Measurements from ENCODE around the gene TMC4. TPM values are rescaled to one million over a fixed set of nuclear protein-coding genes. Genes with fewer than 3 reads are reported as not detected.

TMC4 gene
- total and polyA plus RNA-seq, 12 donors: 0.48 to 18.2 (median 1.3) TPM

- no peak for DNase-seq
- TF ChIP-seq POLR2A (IDR thresholded peaks at IDR 0.05) (no peak), CTCF (IDR thresholded peaks at IDR 0.05) (no peak)
- Histone ChIP-seq H3K9me3 (replicated peaks in 1 of 3) (no peaks in the 10 kb centered on the region), H3K4me1 (replicated peaks in 1 of 2) (no peaks in the 10 kb centered on the region), H3K36me3 (replicated peaks in 1 of 2) (peaks cover 0 to 60% of the 10 kb centered on the region in 2 donors), H3K27ac (no peak overlapping the region), H3K27me3 (no peaks in the 10 kb centered on the region), H3K4me3 (no peak overlapping the region)
- 95 to 98% (median 96%) methylated on average over 19 to 20 of the region's 20 CpGs; no CpG with 5 or more reads in 1 of the 4 donors for WGBS, 4 donors
- intact Hi-C loops (cut with DNase I): no loop called here
Measured at GRCh38 chr19:54129617-54129996, 43.4 kb downstream of the TMC4 start.

- WGBS, 4 donors: 89 to 94% (median 92%) methylated on average over 16 to 41 of the region's 41 CpGs
- H3K36me3 ChIP-seq (replicated peaks in 1 of 2): peaks cover 0 to 66% of the 10 kb centered on the region in 2 donors
- no peak for DNase-seq
- no peaks in the 10 kb centered on the region for H3K27me3 ChIP-seq
- H3K27ac ChIP-seq: no peak overlapping the region
- intact Hi-C loops (cut with DNase I): no loop called here
- no peaks in the 10 kb centered on the region for H3K4me1 ChIP-seq (replicated peaks in 1 of 2)
- H3K4me3 ChIP-seq: no peak overlapping the region
- no peaks in the 10 kb centered on the region for H3K9me3 ChIP-seq (replicated peaks in 1 of 3)
- TF ChIP-seq CTCF (IDR thresholded peaks at IDR 0.05) (no peak), POLR2A (IDR thresholded peaks at IDR 0.05) (no peak)
Measured at GRCh38 chr19:54128796-54129616, 44.0 kb downstream of the TMC4 start.

- intact Hi-C loops (cut with DNase I): no loop called here
- TF ChIP-seq CTCF (IDR thresholded peaks at IDR 0.05): no peak
- TF ChIP-seq POLR2A (IDR thresholded peaks at IDR 0.05): no peak
Measured at GRCh38 chr19:54128441-54128725, 44.6 kb downstream of the TMC4 start.

GRCh38 chr19:54127688-54128440 lies 45.1 kb downstream of the TMC4 start:
- no peaks in the 10 kb centered on the region for H3K9me3 ChIP-seq (replicated peaks in 1 of 3)
- no peaks in the 10 kb centered on the region for H3K4me1 ChIP-seq (replicated peaks in 1 of 2)
- TF ChIP-seq CTCF (IDR thresholded peaks at IDR 0.05) (no peak), POLR2A (IDR thresholded peaks at IDR 0.05) (no peak)
- no peak overlapping the region for H3K27ac ChIP-seq
- 89 to 93% (median 92%) methylated on average over 31 to 44 of the region's 44 CpGs for WGBS, 4 donors
- H3K27me3 ChIP-seq: no peaks in the 10 kb centered on the region
- no peak for DNase-seq
- intact Hi-C loops (cut with DNase I): no loop called here
- peaks cover 0 to 77% of the 10 kb centered on the region in 2 donors for H3K36me3 ChIP-seq (replicated peaks in 1 of 2)
- no peak overlapping the region for H3K4me3 ChIP-seq

More at GRCh38 chr19:54128441-54128725, 44.6 kb downstream of the TMC4 start:
- Histone ChIP-seq H3K4me3 (no peak overlapping the region), H3K27me3 (no peaks in the 10 kb centered on the region), H3K4me1 (replicated peaks in 1 of 2) (no peaks in the 10 kb centered on the region), H3K9me3 (replicated peaks in 1 of 3) (no peaks in the 10 kb centered on the region), H3K36me3 (replicated peaks in 1 of 2) (peaks cover 0 to 72% of the 10 kb centered on the region in 2 donors), H3K27ac (no peak overlapping the region)
- WGBS, 4 donors: 86 to 95% (median 90%) methylated on average over 20 of the region's 20 CpGs
- DNase-seq: no peak

All from adrenal gland (tissue), 12 donors.